ENCODE measurements around the gene AOC3.
"Not testable (repeated sequence)": the region's sequence is repeated elsewhere in the genome, so short reads cannot be mapped to it uniquely, and the experiment has no call there.

Gene AOC3

GRCh38 chr17:42880776-42881310 lies 29.8 kb downstream of the AOC3 start:
- TF ChIP-seq, protein P1, sequence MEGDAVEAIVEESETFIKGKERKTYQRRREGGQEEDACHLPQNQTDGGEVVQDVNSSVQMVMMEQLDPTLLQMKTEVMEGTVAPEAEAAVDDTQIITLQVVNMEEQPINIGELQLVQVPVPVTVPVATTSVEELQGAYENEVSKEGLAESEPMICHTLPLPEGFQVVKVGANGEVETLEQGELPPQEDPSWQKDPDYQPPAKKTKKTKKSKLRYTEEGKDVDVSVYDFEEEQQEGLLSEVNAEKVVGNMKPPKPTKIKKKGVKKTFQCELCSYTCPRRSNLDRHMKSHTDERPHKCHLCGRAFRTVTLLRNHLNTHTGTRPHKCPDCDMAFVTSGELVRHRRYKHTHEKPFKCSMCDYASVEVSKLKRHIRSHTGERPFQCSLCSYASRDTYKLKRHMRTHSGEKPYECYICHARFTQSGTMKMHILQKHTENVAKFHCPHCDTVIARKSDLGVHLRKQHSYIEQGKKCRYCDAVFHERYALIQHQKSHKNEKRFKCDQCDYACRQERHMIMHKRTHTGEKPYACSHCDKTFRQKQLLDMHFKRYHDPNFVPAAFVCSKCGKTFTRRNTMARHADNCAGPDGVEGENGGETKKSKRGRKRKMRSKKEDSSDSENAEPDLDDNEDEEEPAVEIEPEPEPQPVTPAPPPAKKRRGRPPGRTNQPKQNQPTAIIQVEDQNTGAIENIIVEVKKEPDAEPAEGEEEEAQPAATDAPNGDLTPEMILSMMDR (IDR thresholded peaks at IDR 0.05; ENCODE audit: low read depth, low read length), result no peak
- no peak overlapping the region for H3K4me3 ChIP-seq (ENCODE audit: low read depth, low read length)

GRCh38 chr17:42881706-42882105 lies 30.7 kb downstream of the AOC3 start:
- not testable (repeated sequence) for H3K4me3 ChIP-seq (ENCODE audit: low read depth, low read length)

DNA sequence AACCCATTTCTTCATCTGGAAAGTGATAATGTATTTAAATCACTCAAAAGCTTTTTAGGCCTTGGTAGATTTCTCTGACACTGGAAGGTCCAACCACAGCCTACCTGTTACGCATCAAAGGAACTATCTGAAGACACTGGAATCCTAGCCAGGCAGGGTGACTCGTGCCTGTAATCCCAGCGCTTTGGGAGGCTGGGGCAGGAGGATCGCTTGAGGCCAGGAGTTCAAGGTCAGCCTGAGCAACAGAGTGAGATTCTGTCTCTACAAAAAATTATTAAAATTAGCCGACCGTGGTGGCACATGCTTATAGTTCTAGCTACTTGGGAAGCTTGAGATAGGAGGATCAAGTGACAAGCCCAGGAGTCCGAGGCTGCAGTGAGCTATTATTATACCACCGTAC lies 31.2 kb downstream of the AOC3 start:
- TF ChIP-seq, protein P1 (IDR thresholded peaks at IDR 0.05; ENCODE audit: low read depth, low read length), result no peak
- H3K4me3 ChIP-seq (ENCODE audit: low read depth, low read length), result no peak overlapping the region

DNA sequence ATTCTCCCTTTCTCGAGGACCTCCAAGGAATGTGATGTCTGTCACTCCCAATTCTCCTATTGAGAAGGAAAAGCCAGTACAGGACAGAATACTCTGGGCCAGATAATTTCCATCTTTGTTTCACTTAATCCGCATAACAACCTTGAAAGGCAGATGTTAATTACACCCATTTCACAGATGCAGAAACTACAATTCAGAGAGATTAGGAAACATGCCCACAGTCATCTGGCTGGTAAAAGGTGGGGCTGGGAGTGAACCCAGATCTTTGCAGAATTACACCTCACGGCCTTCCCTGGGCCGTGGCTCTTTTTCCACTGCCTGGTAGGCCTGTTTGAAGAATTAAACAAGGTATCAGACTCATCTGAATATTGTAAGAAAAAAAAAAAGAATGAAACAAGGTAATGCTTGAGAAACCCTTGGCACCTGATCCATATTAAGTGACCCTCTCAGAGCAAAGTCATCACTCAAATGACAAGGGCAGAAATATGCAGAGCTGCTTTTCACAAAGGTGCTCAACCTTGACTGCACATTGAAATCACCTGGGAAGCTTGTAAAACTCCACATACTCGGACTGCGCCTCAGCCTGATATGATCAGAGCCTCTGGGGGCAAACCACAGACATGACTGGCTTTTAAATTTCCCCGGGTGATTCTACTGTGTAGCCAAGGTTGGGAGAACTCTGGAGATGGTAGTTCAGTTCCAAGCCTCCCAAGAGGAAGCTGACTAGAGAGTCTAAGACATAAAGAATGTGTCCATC lies 33.0 kb downstream of the AOC3 start:
- TF ChIP-seq, protein P1 (IDR thresholded peaks at IDR 0.05; ENCODE audit: low read depth, low read length), result no peak

GRCh38 chr17:42885806-42886205 lies 34.8 kb downstream of the AOC3 start:
- not testable (repeated sequence) for H3K4me3 ChIP-seq (ENCODE audit: low read depth, low read length)

More for the DNA sequence above, 33.0 kb downstream of the AOC3 start:
- no peak overlapping the region for H3K4me3 ChIP-seq (ENCODE audit: low read depth, low read length)

DNA sequence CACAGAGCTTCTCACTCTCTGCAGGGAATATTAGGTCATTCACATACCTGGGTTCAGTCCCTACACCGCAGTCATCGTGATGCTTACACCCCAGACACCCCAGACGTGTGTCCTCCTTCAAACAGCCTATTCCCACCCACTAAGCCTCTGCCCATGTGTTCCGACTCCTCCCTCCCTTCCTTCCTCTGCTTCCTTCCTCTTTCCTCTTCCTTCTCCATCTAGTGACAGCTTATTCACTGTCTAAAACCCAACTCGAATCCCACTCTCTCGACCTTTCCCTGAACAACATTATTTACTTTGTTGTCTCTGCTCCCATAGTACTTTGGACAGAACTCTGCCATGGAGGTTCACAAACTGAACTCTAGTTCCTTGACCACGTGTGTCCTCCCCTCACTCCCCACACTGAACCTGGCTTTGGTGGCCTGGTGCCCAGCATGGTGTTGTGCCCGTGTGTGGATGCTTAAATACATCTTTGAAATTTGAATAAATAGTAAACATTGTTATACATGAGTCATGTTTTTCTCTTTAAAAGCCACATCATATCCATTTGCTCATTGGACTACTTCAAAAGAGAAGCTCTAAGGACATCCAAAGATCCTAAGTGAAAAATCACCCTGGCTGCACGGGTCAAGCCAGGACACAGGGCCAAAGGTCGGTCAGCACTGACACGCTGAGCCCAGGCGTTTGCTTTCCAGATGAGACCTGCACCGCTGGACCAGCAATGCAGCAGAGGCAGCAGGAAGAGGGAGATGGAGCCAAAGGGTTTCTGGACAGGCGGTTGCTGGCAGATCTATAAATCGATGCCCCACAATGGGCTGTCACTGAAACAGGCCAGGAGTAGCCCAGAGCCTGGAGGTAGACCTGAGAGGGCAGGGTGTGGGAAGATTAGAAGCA lies 35.5 kb downstream of the AOC3 start:
- TF ChIP-seq, protein P1 (IDR thresholded peaks at IDR 0.05; ENCODE audit: low read depth, low read length), result no peak
- no peak overlapping the region for H3K4me3 ChIP-seq (ENCODE audit: low read depth, low read length)

DNA sequence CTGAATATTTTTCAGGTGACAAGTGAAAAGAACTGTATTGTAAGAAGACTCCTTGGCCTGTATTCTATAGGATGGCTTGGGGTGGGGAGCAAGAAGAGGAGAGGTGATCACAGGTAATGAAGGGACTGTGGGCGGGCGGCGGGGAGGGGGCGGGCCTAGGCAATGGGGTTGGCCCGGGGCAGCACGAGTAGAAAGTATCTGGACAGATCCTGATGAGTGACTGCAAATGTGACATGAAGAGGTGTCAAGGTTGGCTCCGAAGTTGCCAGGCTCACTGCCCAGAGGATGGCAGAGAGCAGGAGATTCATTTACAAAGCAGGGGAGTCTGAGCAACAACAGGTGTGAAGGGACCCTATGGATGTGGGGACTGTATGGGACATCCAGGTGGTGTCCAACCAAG lies 38.8 kb downstream of the AOC3 start:
- TF ChIP-seq, protein P1 (IDR thresholded peaks at IDR 0.05; ENCODE audit: low read depth, low read length), result no peak
- no peak overlapping the region for H3K4me3 ChIP-seq (ENCODE audit: low read depth, low read length)

- TF ChIP-seq, protein P1 (IDR thresholded peaks at IDR 0.05; ENCODE audit: low read depth, low read length), result no peak
- no peak overlapping the region for H3K4me3 ChIP-seq (ENCODE audit: low read depth, low read length)
These were observed 40.6 kb downstream of the AOC3 start for GRCh38 chr17:42891539-42892152.

All from WI38 (cell line).